Colon (tissue), 2 donors: ENCODE results near the gene NUCKS1.
"Not testable (repeated sequence)": the region's sequence is repeated elsewhere in the genome, so short reads cannot be mapped to it uniquely, and the experiment has no call there.

Source experiments
- FAIRE-seq: peaks from 2 replicates; lab custom pipeline; 2012; peaks lifted over from hg19 to GRCh38; lab: Jason Lieb, UNC
- donor health status: control.
- donor health status: control.

Gene NUCKS1

GRCh38 chr1:205729945-205730610 is 19.9 kb downstream of the NUCKS1 start:
- FAIRE-seq: no peak

- FAIRE-seq: no peak
Observed at GRCh38 chr1:205726619-205727125, 23.3 kb downstream of the NUCKS1 start.

GRCh38 chr1:205725514-205725913 is 24.5 kb downstream of the NUCKS1 start:
- no peak for FAIRE-seq

DNA sequence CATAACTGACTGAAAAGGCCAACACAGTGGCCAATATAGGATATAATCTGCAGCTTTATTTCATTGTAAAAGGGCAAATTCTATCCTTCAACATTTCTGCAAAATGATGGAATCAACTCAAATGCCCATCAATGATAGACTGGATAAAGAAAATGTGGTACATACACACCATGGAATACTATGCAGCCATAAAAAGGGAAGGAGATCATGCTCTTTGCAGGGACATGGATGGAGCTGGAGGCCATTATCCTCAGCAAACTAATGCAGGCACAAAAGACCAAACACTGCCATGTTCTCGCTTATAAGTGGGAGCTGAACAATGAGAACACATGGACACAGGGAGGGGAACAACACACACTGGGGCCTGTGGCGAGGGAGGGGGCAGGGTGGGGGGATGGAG is 29.2 kb downstream of the NUCKS1 start:
- FAIRE-seq: not testable (repeated sequence)

DNA sequence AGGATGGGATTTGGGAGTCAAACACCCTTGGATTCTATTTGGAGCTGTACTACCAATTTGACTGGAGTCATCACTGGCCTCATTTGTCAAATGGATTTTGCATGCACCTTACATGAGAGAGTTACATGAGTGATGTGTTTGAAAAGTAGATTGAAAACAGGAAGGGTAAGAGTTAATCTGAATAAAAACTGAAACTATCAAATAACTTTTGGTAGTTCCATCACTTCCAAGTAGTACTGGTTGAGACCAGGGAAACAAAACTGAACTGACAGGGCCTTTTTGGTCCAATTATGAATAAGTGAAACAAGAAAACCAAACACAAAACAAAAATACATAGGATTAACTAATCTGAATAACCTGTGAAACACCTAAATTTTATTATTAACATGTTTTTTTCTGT is 30.2 kb downstream of the NUCKS1 start:
- FAIRE-seq: no peak

DNA sequence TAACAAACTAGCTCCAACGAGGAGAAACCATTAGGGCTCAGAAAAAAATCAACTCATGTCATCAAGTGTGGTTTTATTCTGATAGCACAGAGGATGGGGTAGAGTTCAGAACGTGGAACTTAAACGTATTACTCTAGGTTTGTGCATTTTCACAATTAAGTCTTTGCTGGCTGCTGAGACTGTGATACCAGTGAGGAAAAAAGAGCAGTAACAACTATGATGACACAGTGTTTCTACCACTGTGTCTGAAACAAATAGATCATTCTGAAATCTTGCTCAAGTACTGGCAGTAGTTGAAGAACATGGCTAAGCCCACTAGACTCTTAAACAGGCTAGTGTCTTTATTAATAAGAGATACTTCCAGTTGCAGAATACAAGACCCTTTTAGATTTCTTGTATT is 31.0 kb downstream of the NUCKS1 start:
- FAIRE-seq: no peak

DNA sequence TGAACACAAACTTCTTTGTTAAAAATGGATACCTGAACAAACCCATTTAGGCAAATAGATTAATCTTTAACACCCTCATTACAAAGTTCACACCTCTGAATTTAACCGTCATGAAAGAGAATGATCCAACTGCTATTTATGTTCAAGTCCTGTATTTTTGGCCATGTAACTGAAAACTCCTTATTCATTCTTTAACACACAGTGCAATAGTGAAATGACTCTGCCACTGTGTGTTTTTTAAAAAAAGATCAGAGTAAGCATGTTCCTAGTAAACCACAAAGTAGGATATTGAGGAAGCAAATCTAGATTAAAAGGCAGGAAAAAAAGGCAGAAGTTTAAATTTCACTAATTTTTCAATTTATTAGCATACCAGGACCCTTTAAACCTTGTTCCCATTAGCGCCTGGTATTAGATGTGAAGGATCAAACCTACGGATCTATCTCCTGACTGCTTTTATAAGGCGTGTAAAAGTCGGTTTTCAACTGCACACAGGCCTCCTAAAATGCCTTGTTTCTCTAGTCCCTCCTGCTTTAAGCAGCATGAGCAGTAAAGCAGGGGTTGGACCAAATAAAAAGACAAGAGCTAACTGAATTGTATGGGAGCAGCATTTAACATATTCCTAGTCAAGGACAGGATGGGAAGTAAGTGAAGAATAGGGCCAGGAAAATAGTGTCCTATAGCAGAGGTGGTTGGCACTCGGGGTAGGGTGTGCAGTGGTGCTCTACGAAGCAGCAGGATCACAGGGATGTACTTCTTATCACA is 33.4 kb downstream of the NUCKS1 start:
- FAIRE-seq: no peak

- FAIRE-seq: no peak
Observed at GRCh38 chr1:205715628-205716027, 34.4 kb downstream of the NUCKS1 start.

GRCh38 chr1:205714906-205715246 is 35.1 kb downstream of the NUCKS1 start:
- no peak for FAIRE-seq

GRCh38 chr1:205714190-205714905 is 35.6 kb downstream of the NUCKS1 start:
- FAIRE-seq: no peak

DNA sequence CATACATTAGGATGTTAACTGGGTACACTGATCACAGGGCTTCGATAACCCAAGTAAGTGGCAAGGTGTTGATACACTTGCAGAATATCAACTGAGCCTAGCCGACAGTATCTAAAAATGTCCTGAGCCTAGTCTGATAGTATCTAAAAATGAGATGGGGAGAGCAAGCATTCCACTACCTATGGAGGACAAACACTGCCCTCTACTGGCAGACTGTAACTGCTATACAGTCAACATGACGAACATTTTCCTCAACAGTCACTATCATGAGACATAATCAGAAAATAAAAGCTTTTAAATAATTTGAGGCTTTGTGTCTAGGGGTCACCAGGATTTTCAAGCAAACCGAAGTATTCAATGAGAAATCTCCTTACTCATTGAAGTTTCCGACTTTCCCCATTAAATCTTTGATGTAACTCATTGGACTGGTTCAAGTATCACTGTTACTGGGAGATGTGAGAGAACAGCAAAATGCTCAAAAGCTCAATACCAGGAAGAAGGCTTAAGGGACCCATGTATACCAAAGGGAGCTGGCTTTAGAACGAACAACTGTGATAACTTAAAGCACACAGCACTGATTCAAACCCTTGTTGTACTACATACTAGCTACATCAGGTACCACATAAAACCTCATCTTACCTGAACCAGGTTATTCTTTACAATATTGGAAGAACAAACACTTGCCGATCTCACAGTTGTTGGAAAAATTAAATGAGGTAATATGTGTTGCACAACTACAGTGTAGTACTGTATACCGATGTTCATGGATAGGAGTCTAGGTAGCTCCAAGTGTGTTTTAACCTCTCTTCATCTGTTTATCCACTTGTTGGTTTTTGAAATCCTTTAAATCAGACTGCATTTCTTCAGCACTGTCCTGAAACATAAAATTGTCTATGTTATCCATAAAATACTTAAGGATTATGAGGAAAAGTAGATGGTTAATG is 38.6 kb downstream of the NUCKS1 start:
- no peak for FAIRE-seq

DNA sequence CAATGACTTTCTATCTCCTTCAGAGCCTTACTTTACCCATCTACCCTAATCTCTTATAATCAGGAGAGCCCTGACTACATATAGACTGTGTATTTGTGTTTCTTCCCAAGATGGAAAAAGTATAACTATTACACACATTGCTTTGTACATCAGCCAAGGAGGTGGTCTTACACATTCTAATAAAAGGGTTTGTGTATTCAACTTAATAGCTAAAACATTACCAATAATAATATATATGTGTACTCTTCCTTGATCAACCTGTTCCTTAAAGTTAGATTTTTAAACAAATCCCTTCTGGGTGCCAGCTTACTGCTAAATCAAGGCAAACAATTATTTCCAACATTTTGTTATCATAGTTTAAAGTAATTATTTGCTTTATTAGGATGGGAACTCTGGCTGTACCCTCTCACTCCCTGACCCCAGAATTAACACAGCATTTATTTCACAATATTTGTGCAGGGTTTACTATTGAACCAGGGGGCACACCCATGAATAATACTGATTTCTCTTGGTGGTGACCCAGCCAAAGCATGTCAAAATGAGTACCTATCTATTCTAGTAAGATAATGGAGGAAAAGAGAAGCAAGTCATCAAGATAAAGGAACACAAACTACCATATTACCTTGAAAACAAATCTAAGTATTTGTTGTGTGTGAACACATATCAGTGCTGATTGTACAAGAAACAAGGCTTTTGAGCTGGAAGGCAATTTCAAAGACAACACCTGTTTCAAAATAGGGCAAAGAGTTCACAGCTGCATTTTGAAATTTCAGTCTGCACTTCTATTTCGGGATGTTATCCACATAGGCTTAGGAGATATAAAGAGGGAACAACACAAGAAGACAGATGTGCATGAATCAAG is 39.5 kb downstream of the NUCKS1 start:
- no peak for FAIRE-seq

- FAIRE-seq: no peak
Observed at GRCh38 chr1:205709640-205710039, 40.3 kb downstream of the NUCKS1 start.

GRCh38 chr1:205709059-205709398 is 41.0 kb downstream of the NUCKS1 start:
- no peak for FAIRE-seq

DNA sequence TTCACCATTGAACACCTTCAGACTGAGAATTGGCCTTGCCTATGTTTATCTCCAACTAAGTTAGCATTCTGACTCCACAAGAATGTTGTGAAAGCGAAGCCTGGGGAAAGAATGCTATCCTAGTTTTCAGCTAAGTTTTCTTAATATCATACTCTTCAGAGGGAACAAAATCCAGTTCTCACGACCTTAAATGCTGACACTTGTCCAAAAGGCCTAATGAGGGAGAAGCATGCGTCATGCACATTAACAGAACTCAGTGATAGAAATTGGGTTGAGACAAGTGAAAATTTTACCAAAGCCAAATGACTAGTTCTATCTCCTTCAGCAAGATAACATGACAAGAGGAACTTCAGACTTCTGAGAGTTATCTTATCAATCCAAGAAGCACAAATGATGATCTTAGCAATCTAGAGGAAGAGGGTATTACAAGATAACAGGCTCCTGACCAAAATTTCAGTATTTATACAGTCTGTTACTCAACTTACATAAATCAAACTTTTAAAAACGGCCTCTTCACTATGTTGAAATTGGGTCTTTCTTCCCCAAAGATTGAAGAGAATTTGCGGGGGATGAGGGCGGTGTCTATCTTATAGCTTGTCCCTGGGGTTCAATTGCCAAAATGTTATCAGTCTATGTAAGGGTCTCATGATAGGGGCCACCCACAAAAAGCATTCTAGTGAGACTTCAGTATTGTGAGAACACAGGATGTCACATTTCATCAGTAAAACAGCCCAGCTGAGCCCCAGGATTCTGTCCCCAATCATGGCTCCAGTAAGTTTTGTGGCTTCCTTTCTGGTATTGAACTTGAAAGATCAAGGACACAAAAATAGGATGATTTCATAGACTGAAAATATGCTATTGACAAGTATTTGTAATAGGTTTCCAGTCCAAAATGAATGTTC is 43.1 kb downstream of the NUCKS1 start:
- no peak for FAIRE-seq

GRCh38 chr1:205704903-205705302 is 45.1 kb downstream of the NUCKS1 start:
- no peak for FAIRE-seq

- no peak for FAIRE-seq
Observed at GRCh38 chr1:205703072-205703471, 46.9 kb downstream of the NUCKS1 start.

GRCh38 chr1:205701891-205702290 is 48.1 kb downstream of the NUCKS1 start:
- no peak for FAIRE-seq

DNA sequence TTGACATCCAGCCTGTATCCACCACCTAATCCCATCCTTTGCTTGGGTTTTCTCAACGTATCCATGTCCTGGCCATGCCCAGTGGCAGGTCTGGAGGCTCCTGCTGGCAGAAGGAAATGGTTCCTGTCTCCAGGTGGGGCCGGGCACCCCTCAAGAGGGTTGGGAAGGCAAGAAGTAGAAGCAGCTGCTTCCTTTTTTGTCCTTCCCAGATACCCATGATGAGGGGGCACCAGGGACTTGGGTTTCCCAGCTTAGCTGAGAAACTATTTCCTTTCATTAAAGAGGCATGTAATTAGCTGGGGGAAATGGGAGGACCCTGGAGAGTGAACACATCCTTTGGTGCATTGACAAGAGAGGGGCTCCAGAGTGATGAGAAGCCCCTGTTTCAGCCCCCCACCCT is 48.6 kb downstream of the NUCKS1 start:
- FAIRE-seq: no peak

DNA sequence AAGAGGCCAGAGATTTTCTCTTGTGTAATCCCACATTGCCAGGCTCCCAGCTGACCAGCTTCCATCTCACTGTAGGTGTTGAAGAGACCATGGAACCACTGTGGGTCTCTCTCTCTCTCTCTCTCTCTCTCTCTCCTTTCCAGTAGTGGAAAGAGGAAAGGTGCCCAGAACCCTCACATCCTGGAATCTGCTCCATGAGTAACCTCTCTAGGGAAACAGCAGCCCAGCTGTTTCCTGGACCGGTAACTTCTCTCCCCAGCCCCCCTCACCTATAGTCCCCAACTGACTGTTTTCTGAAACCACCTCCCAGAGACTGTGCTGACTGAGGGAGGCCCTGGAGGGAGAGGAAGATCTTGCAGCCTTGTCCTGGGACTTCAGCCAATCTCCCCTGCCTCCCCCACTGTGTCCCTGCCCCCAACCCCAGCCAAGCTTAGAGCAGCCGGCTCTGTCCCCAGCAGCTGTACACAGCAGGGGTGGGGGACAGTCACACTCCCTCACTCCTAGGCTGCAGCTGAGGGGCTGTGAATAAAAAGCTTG is 49.0 kb downstream of the NUCKS1 start:
- FAIRE-seq: no peak
